ENCODE data around the gene C16orf96. TPM values are rescaled to one million over a fixed set of nuclear protein-coding genes. Genes with fewer than 3 reads are reported as not detected.
A peak's percentile ranks its signal among the peaks of the same experiment; 100 is the strongest.
"Not testable (repeated sequence)": the region's sequence is repeated elsewhere in the genome, so short reads cannot be mapped to it uniquely, and the experiment has no call there.

Gene C16orf96
- total and polyA plus RNA-seq, 8 donors, result 0.17 to 0.45 (median 0.33) TPM

- Histone ChIP-seq H3K27me3 (no peaks in the 10 kb centered on the region), H3K4me1 (peaks cover 0 to 7% of the 10 kb centered on the region in 2 donors), H3K36me3 (no peaks in the 10 kb centered on the region), H3K4me3 (no peak overlapping the region), H3K9me3 (no peaks in the 10 kb centered on the region), H3K27ac (no peak overlapping the region)
- no peak for ATAC-seq
- TF ChIP-seq CTCF (IDR thresholded peaks at IDR 0.05), result no peak
- intact Hi-C loops (cut with DNase I), result no loop called here
- no peak for DNase-seq
These were observed 14.7 kb downstream of the C16orf96 start for GRCh38 chr16:4570688-4571321.

GRCh38 chr16:4572715-4573114, 16.6 kb downstream of the C16orf96 start:
- H3K27me3 ChIP-seq, result no peaks in the 10 kb centered on the region
- DNase-seq, result peak in 2 of 4 donors; percentile 90 to 93
- no peak for TF ChIP-seq CTCF (IDR thresholded peaks at IDR 0.05)
- H3K27ac ChIP-seq, result no peak overlapping the region
- peak; percentile 60 for ATAC-seq
- no peaks in the 10 kb centered on the region for H3K36me3 ChIP-seq
- no peak overlapping the region for H3K4me3 ChIP-seq
- intact Hi-C loops (cut with DNase I), result no loop called here
- peaks cover 0 to 7% of the 10 kb centered on the region in 2 donors for H3K4me1 ChIP-seq
- no peaks in the 10 kb centered on the region for H3K9me3 ChIP-seq

GRCh38 chr16:4573926-4574325, 17.8 kb downstream of the C16orf96 start:
- DNase-seq; H3K27ac ChIP-seq; H3K4me3 ChIP-seq; H3K4me1 ChIP-seq; H3K9me3 ChIP-seq; intact Hi-C loops (cut with DNase I); H3K27me3 ChIP-seq; H3K36me3 ChIP-seq; ATAC-seq: not testable (repeated sequence)

GRCh38 chr16:4574919-4575705, 19.0 kb downstream of the C16orf96 start:
- DNase-seq (peak in 1 of 4 donors; percentile 16), ATAC-seq (no peak)
- Histone ChIP-seq H3K36me3 (no peaks in the 10 kb centered on the region), H3K27ac (no peak overlapping the region), H3K27me3 (no peaks in the 10 kb centered on the region), H3K9me3 (no peaks in the 10 kb centered on the region), H3K4me1 (peaks cover 0 to 7% of the 10 kb centered on the region in 2 donors), H3K4me3 (no peak overlapping the region)
- TF ChIP-seq CTCF (IDR thresholded peaks at IDR 0.05), result no peak
- intact Hi-C loops (cut with DNase I), result no loop called here

- no peaks in the 10 kb centered on the region for H3K27me3 ChIP-seq
- DNase-seq (no peak), ATAC-seq (no peak)
- no peak for TF ChIP-seq CTCF (IDR thresholded peaks at IDR 0.05)
- no peaks in the 10 kb centered on the region for H3K9me3 ChIP-seq
- no peak overlapping the region for H3K27ac ChIP-seq
- H3K36me3 ChIP-seq, result no peaks in the 10 kb centered on the region
- no peak overlapping the region for H3K4me3 ChIP-seq
- peaks cover 0 to 7% of the 10 kb centered on the region in 2 donors for H3K4me1 ChIP-seq
- intact Hi-C loops (cut with DNase I), result no loop called here
These were observed 19.9 kb downstream of the C16orf96 start for GRCh38 chr16:4576008-4576407.

Measured in left lung (tissue), 10 donors.